ENCODE data around the gene CBL.

CBL gene

GRCh38 chr11:119258180-119258579, 52.0 kb downstream of the CBL start:
- H3K4me3 ChIP-seq (ENCODE audit: low read length): no peak overlapping the region
- no peak for TF ChIP-seq ZNF274 (IDR thresholded peaks at IDR 0.05; ENCODE audit: low read depth, low read length)

DNA sequence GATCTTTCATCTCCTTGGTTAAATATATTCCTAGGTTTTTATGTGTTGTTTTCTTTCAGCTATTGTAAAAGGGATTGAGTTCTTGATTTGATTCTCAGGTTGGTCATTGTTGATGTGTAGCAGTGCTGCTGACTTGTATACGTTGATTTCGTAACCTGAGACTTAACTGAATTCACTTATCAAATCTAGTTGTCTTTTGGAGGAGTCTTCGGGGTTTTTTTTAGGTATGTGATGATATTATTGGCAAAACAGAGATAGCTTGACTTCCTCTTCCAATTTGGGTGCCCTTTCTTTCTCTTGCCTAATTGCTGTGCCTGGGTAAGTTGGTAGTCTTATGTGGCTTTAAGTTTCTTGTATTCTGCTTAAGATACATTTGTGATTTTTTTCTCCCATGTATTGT, 52.8 kb downstream of the CBL start:
- TF ChIP-seq ZNF274 (IDR thresholded peaks at IDR 0.05; ENCODE audit: low read depth, low read length): no peak
- no peak overlapping the region for H3K4me3 ChIP-seq (ENCODE audit: low read length)

GRCh38 chr11:119262668-119263351, 56.7 kb downstream of the CBL start:
- TF ChIP-seq ZNF274 (IDR thresholded peaks at IDR 0.05; ENCODE audit: low read depth, low read length): no peak
- H3K4me3 ChIP-seq (ENCODE audit: low read length): no peak overlapping the region

DNA sequence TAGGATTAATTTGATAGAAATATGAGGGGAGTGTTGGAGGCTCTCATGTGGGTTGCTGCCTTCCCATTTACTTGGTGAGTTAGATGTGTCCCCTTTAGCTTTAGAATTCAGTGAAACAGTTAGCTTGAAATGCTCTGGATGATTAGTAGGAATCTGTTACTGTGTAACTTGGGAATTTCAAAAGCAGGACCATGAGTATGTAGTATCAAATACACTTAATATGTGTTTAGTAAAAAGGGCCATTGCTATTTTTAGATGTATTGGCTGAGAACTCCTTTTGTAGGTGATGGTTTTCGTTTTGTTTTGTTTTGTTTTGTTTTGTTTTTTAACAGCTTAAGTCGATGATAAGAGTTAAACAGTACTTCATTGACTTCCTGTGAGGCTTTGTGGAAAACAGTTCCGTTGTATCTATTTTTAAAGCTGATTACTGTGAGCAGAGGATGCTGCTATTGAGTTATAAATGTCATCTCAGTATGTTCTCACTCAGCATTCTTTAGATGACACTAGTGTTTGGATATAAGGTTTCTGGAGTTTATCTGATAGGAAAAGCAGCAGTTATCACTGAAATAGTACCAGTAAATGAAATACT, 57.3 kb downstream of the CBL start:
- H3K4me3 ChIP-seq (ENCODE audit: low read length): no peak overlapping the region
- no peak for TF ChIP-seq ZNF274 (IDR thresholded peaks at IDR 0.05; ENCODE audit: low read depth, low read length)

DNA sequence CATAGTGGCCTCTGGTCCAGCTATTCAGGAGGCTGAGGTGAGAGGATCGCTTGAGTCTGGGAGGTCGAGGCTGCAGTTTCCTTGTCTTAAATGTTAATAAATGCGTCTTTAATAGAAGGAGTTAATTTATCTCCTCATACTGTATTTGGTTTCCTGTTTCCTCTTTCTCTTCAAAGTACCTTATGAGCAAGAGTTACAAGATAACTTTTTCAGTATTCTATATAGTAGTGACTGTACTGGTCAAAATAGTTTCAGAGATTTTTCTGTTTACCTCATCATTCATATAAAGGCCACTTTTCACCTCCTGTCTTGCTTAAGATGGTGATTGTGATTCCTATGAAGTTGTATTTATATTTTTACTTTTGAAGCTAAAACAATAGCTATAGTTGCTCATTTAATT, 59.9 kb downstream of the CBL start:
- no peak for TF ChIP-seq ZNF274 (IDR thresholded peaks at IDR 0.05; ENCODE audit: low read depth, low read length)
- no peak overlapping the region for H3K4me3 ChIP-seq (ENCODE audit: low read length)

DNA sequence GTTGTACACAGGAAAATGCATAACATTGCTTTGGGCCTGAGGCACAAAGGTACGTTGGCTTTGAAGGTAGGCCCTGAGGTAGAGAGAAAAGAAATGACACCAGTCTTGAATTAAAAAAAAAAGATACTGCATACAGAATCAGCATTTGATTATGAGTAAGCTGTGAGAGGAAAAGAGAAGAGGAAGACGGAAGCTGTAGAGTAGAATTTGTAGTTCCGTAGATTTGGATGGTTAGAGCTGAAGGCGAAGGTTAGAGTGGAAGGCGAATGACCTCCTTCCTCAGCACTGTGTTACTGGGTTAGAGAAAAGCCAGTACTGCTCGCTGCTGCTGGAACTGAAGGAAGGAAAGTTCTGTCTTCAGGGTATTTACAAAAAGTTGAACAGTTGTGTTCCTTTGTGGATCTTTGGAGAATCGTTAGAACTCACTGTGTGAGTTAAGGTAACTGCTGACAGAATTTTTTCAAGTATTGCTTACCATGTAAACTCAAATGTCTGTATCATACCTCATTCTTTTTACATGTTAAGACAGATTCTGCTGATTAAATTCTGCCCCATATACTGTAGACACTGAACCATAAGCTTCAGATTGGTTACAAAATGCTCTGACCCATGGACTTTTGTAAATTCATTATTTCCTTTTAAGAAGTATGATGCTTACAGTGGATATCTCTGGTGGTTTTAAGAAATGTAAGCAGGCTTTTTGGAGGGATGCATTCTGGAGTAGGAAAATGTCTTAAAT, 60.5 kb downstream of the CBL start:
- no peak for TF ChIP-seq ZNF274 (IDR thresholded peaks at IDR 0.05; ENCODE audit: low read depth, low read length)
- no peak overlapping the region for H3K4me3 ChIP-seq (ENCODE audit: low read length)

GRCh38 chr11:119267645-119268044, 61.5 kb downstream of the CBL start:
- no peak overlapping the region for H3K4me3 ChIP-seq (ENCODE audit: low read length)
- TF ChIP-seq ZNF274 (IDR thresholded peaks at IDR 0.05; ENCODE audit: low read depth, low read length): no peak

- TF ChIP-seq ZNF274 (IDR thresholded peaks at IDR 0.05; ENCODE audit: low read depth, low read length): no peak
- no peak overlapping the region for H3K4me3 ChIP-seq (ENCODE audit: low read length)
Observed at GRCh38 chr11:119273721-119274120, 67.6 kb downstream of the CBL start.

DNA sequence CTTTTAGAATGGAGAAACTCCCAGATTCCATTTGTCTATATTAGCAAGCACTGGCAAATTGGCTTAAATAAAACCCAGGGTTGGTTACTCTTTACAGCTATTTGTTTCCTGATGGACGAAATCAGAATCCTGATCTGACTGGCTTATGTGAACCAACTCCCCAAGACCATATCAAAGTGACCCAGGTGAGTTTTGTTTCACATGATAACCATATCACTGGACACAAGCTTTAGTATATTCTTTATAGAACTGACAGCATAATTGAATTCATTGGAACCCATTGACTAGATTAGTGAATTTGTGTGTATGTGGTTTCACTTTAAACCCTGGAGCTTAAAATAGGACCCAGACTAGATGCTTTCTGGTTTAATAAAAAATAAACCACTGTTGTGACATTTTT, 71.5 kb downstream of the CBL start:
- H3K4me3 ChIP-seq (ENCODE audit: low read length): no peak overlapping the region
- no peak for TF ChIP-seq ZNF274 (IDR thresholded peaks at IDR 0.05; ENCODE audit: low read depth, low read length)

- H3K4me3 ChIP-seq (ENCODE audit: low read length): no peak overlapping the region
- no peak for TF ChIP-seq ZNF274 (IDR thresholded peaks at IDR 0.05; ENCODE audit: low read depth, low read length)
Observed at GRCh38 chr11:119282495-119282894, 76.4 kb downstream of the CBL start.

- H3K4me3 ChIP-seq (ENCODE audit: low read length): no peak overlapping the region
- no peak for TF ChIP-seq ZNF274 (IDR thresholded peaks at IDR 0.05; ENCODE audit: low read depth, low read length)
Observed at GRCh38 chr11:119284344-119285157, 78.4 kb downstream of the CBL start.

DNA sequence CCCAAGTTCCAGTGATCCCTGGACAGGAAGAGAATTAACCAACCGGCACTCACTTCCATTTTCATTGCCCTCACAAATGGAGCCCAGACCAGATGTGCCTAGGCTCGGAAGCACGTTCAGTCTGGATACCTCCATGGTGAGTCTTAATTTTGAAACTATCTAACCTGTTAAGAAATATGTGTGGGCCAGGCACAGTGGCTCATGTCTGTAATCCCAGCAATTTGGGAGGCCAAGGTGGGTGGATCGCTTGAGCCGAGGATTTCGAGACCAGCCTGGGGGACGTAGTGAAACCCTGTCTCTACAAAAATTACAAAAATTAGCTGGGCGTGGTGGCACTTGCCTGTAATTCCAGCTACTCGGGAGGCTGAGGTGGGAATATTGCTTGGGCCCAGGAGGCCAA, 79.3 kb downstream of the CBL start:
- TF ChIP-seq ZNF274 (IDR thresholded peaks at IDR 0.05; ENCODE audit: low read depth, low read length): no peak
- H3K4me3 ChIP-seq (ENCODE audit: low read length): no peak overlapping the region

DNA sequence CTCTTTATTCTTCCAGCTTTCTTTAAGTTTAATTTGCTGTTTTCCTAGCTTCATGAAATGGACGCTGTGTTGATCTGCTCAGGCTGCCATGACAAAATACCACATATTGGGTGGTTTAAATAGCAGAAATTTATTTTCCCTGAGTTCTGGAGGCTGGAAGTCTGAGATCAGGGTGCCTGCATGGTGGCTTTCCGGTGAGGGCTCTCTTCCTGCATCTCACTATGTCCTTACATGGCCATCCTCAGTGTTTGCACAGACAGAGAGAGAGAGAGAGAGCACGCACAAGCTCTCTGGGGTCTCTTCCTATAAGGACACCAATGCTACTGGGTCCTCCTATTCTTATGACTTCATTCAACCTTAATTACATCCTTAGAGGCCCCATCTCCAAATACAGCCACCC, 82.1 kb downstream of the CBL start:
- no peak overlapping the region for H3K4me3 ChIP-seq (ENCODE audit: low read length)
- no peak for TF ChIP-seq ZNF274 (IDR thresholded peaks at IDR 0.05; ENCODE audit: low read depth, low read length)

GRCh38 chr11:119290894-119291497, 84.9 kb downstream of the CBL start:
- no peak for TF ChIP-seq ZNF274 (IDR thresholded peaks at IDR 0.05; ENCODE audit: low read depth, low read length)
- H3K4me3 ChIP-seq (ENCODE audit: low read length): no peak overlapping the region

Data from GM08714 (cell line).